ENCODE results near the gene SIX1. TPM values are rescaled to one million over a fixed set of nuclear protein-coding genes. Genes with fewer than 3 reads are reported as not detected.

Gene SIX1
- total and polyA plus RNA-seq, 2 of the 13 experiments (the other 11 are each of a cell fraction or from before 2014, with no cell fraction given) = 1.7 to 6.5 TPM

DNA sequence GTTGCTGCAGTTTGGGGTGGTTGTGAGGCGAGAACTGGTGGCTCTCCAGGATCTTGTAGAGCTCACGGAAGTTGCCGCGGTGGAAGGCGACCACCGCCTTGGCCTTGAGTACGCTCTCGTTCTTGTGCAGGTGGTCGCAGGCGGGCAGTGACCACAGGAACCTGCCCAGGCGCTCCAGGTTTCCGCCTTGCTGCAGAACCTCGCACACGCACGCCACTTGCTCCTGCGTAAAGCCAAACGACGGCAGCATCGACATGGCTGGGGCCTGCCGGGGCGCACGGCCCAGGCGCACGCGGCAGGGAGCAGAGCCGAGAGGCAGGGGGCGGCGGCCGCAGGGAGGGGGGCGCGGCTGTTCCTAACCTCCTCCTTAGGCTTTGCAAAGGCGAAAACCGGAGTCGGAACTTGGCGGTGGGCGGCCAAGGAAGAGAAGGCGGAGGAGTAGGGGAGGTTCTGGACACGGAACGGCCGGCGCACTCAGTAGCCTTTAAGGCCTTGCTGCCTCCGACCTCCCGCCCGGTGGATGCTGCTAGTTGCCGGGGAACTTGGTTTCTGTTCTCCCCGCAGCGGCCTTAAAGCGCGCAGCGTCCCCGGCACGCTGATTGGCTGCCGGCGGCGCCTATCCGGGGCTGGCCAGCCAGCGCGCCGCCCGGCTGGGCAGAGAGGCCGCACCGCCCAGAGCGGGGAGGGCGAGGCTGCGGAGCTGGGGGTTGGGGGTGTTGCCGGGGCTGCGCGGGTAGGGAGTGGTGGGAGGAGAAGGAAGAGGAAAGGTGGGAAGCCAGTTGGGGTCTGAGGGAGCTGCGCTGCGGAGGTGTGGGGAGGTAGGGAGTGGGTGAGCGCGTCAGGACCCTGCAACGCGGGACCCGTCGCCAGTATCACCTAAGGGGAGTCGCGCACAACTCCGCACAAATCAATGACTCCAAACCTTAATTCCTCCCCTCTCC lies at the start of gene SIX1 (continued):
- TF ChIP-seq USF2 (IDR thresholded peaks at IDR 0.05; ENCODE audit: low read depth, low read length) (no peak), USF2 (CRISPR knock-in tag; IDR thresholded peaks at IDR 0.05; ENCODE audit: borderline replicate concordance) (peak; percentile 21; the same call in 1 of the 2 replicates), NFIB (CRISPR knock-in tag; IDR thresholded peaks at IDR 0.05; ENCODE audit: borderline replicate concordance) (no peak), SMYD3 (CRISPR knock-in tag; IDR thresholded peaks at IDR 0.05) (peak; percentile 81; the same call in 1 of the 2 replicates), ARNT2 (CRISPR knock-in tag; IDR thresholded peaks at IDR 0.05; ENCODE audit: low read depth) (no peak; the same call in none of the 2 replicates), ASH2L (IDR thresholded peaks at IDR 0.05; ENCODE audit: insufficient read length, low read depth, low read length) (peak; percentile 78), ZNF276 (CRISPR knock-in tag; IDR thresholded peaks at IDR 0.05; ENCODE audit: low read depth) (peak; percentile 57; the same call in 1 of the 2 replicates), ZNF747 (CRISPR knock-in tag; IDR thresholded peaks at IDR 0.05; ENCODE audit: borderline replicate concordance) (peak; percentile 74), ZNF703 (CRISPR knock-in tag; IDR thresholded peaks at IDR 0.05; ENCODE audit: borderline replicate concordance) (peak; percentile 80; the same call in 1 of the 2 replicates), ZNF260 (CRISPR knock-in tag; IDR thresholded peaks at IDR 0.05; ENCODE audit: borderline replicate concordance, low read depth) (0 out of 2 replicates have a peak, but pooled peaks have one; percentile 31), ZNF563 (CRISPR knock-in tag; IDR thresholded peaks at IDR 0.05) (peak; percentile 74; the same call in 1 of the 2 replicates), MIXL1 (CRISPR knock-in tag; IDR thresholded peaks at IDR 0.05) (no peak), HOXA5 (CRISPR knock-in tag; IDR thresholded peaks at IDR 0.05) (peak; percentile 67; the same call in 1 of the 2 replicates), ZNF512B (CRISPR knock-in tag; IDR thresholded peaks at IDR 0.05; ENCODE audit: borderline replicate concordance) (no peak), ZNF776 (CRISPR knock-in tag; IDR thresholded peaks at IDR 0.05) (peak; percentile 50; the same call in 1 of the 2 replicates), ZNF296 (CRISPR knock-in tag; conservative IDR thresholded peaks at IDR 0.05) (0 out of 2 replicates have a peak, but pooled peaks have one; percentile 60), KLF16 (CRISPR knock-in tag; IDR thresholded peaks at IDR 0.05) (peak; percentile 50 to 73; a peak in 2 of 4 replicates), ZNF547 (CRISPR knock-in tag; IDR thresholded peaks at IDR 0.05) (0 out of 2 replicates have a peak, but pooled peaks have one; percentile 46), THAP11 (CRISPR knock-in tag; IDR thresholded peaks at IDR 0.05) (peak; percentile 54; the same call in 1 of the 2 replicates), ISL2 (CRISPR knock-in tag; IDR thresholded peaks at IDR 0.05) (peak; percentile 47), SP2 (CRISPR knock-in tag; IDR thresholded peaks at IDR 0.05) (peak; percentile 82)
